NCI-H2196 treated with DMSO at 0.1 percent for 48 hours (cell line): ENCODE results near the gene MYO18A.
"Not testable (repeated sequence)": the region's sequence is repeated elsewhere in the genome, so short reads cannot be mapped to it uniquely, and the experiment has no call there.

Source experiments
- DNase-seq: peaks from one replicate; lab custom pipeline; 2025; ENCODE audit not compliant: unreplicated experiment; lab: John Stamatoyannopoulos, UW

The MYO18A gene

GRCh38 chr17:29195465-29196081 lies 15.4 kb upstream of the MYO18A start:
- DNase-seq: no peak

- DNase-seq: no peak
Measured at GRCh38 chr17:29194669-29195068, 14.5 kb upstream of the MYO18A start.

- no peak for DNase-seq
Measured at GRCh38 chr17:29193146-29193545, 12.9 kb upstream of the MYO18A start.

DNA sequence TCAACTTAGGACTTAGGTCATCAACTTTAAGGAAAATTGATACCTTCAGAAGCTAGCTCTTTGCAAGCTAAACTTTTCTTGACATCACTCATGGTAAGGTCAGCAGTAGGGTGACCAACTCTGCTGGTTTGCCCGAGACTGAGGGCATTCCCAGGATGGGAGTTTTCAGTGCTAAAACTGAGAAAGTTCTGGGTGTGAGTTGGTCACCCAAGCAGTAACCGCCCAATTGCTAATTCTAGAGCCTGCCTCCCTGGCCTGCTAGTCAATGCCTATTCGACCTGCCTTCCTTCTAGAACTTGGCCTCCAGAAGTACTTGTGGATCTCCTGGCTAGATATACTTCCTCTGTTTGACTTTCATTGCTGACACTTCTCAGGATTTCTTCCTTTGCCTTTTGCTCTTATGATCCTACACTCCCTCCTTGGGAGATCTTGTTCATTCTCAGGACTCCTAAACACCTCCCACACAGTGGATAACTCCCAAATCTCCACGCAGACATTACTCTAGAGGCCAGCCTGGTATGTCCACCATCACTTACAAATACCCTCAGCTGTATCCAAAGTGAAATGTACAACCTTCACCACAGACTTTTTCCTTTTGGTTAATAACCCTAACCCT lies 10.5 kb upstream of the MYO18A start:
- no peak for DNase-seq

DNA sequence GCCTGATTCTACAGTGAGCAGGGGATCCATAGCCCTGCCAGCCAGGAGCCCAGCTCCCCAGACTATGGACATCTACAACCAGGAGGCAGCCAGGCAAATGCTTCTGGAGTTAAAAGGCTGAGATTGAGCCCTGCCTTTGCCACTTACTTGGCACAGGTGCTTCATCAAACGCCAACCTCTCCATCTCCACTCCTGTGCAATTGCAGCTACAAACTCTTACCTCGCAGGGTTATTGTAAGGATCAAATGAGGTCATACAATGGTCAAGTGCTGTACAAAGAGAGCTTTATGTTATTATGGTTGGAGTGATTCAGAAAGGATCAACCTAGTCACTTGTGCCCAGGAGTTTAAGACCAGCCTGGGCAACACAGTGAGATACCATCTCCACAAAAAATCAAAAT lies 9.8 kb upstream of the MYO18A start:
- DNase-seq: no peak

- DNase-seq: no peak
Measured at GRCh38 chr17:29189355-29189754, 9.2 kb upstream of the MYO18A start.

- no peak for DNase-seq
Measured at GRCh38 chr17:29181226-29181625, 1.0 kb upstream of the MYO18A start.

- no peak for DNase-seq
Measured at GRCh38 chr17:29180788-29181160, 576 bp upstream of the MYO18A start.

- DNase-seq: no peak
Measured at GRCh38 chr17:29179232-29180033, 765 bp downstream of the MYO18A start.

DNA sequence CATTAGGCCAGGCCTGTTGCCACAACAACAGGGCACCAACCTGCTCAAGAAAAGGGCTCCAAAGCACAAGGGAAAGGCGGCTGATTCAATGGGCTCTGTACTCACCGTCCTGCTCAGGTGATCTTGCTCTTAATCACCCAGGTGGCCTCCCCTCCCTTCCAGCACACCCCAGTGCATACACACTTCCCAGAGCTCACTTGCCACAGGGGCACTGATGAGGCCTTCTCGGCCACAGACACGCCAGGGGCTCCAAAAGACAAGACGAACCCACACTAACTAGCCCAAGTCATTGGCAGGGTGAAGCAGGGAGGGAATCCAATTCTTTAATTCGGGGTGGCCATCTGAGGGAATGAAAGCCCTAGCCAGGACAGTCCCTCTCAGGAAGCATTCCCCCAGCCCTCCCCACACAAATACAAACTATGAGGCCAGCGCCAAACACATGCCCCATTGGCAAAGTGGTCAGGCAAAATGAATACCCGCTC lies 1.4 kb downstream of the MYO18A start:
- DNase-seq: no peak

- no peak for DNase-seq
Measured at GRCh38 chr17:29177871-29178749, 2.1 kb downstream of the MYO18A start.

DNA sequence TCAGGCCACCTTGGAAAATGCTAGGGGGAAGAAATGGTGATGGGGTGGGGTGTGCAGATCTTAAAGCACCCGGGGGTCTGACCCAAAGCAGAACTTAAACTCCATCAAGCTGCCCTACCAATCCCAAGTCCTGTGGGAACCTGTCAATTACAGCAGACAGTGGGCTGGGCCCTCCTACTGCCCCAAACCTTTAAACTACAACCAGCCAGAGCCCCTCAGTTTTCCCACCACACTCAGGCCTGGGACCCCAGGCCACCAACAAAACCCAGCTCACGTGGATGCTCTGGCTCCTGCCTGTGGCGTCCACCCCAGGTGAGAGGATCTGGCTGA lies 2.7 kb downstream of the MYO18A start:
- DNase-seq: no peak

- DNase-seq: peak; percentile 26
Measured at GRCh38 chr17:29176558-29177351, 3.4 kb downstream of the MYO18A start.

- no peak for DNase-seq
Measured at GRCh38 chr17:29175349-29175748, 4.8 kb downstream of the MYO18A start.

GRCh38 chr17:29172589-29172988 lies 7.6 kb downstream of the MYO18A start:
- no peak for DNase-seq

DNA sequence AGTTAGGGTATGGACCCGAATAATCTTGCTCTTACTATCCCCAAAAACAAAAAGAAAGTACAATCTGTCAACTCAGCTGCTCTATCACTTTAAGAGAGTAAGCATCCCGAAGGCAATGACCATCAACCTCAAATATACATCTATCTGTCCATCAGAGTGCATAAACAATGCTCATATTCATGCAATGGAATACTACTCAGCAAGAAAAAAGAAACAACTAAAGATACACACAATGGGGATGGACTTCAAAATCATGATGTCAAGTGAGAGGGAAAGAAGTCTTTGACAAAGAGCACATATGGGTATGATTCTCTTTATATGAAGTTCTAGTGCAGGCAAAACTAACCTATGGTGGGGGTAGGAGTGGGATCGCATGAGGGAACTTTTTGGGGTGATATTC lies 9.5 kb downstream of the MYO18A start:
- DNase-seq: no peak

DNA sequence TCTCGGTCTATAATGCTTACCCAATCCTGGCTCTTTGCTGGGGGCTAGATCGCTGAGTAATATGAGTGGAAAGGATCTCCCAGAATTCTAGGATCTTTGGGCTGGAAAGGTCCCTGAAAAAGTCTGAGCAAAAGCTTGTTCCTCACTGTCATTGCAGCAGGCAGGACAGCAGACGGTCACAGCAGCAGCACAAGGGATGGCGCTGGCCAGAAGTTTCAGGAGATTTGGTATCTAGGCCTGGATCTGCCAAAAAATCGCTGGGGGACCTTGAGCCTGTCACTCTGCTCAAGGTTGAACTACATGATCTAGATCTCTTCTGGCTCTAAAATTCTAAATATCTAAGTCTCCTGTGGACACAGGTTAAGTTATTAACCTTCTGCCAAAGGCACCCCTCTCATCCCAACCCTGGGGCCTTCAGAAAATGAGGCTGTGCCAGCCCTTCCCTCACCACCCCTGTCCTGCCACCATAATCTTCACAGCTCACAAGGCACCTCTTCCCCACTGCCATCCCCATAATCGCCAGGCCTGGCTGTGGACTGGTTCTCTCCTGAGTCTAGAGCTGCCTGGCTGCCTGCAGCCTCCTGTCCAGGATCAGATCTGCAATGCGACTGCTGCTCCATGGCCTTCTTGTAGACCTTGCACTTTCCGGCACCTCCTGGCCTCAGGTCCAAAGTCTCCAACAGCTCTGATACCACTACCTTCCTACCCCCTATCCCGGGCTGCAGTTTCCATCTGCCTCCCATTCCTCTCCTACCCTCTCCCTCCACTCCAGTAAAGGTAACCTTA lies 10.2 kb downstream of the MYO18A start:
- no peak for DNase-seq

DNA sequence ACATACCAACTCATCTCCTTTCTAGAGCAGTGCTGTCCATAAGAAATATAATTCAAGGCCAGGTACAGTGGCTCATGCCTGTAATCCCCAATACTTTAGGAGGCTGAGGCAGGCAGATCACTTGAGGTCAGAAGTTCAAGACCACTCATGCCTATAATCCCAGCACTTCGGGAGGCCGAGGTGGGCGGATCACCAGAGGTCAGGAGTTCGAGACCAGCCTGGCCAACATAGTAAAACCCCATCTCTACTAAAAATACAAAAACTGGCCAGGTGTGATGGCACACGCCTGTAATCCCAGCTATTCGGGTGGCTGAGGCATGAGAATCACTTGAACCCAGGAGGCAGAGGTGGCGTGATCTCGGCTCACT lies 11.5 kb downstream of the MYO18A start:
- DNase-seq: not testable (repeated sequence)

DNA sequence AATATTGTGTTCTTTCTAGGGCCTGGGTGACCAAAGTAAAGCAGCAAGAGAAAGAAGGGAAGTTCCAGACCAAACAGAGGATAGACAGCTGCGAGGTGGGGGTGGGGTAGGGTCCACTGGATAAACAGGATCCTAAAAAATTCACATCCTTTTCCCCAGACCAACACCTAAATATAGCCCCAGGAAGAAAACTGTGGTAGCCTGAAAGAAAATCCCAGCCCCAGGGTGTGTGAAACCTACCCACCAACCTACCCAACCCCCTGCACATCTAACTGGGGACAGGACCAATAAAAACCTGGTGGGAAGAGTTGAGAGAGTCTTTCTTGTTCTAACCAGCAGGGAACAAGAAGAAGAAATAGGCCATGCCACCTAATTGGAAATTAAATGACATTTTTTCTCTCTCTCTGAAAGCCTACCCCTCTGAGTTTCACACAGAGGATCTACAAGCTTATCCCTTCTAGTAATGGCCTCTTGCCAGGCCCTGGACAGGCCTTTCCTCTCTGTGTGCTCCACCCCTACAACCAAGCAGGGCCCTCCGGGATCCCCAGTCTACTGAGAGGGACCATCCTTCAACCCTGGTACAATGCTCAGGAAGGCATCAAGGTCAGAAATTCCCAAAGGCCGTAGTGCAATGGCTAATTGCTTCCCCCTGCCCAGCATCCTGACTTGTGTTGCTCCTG lies 12.0 kb downstream of the MYO18A start:
- no peak for DNase-seq
